Thyroid gland (tissue), 4 donors: ENCODE measurements around the gene IFITM1.

ENCODE experiments used
- CTCF ChIP-seq, 6 experiments: fragments of 200-600 bp in 3 of 6; fragments of 450-650 bp in 3 of 6; sonication (generic) in 3 of 6; IDR thresholded peaks; one replicate each; pipeline ENCODE4 v1.5.1; 2016 to 2019; ENCODE audit warnings: antibody characterized with exemption in 6 of 6, mild to moderate bottlenecking in 2 of 6, inconsistent platforms in 1 of 6, moderate library complexity in 1 of 6
- POLR2A ChIP-seq, 2 donors: fragments of 450-650 bp; IDR thresholded peaks; one replicate each; pipeline ENCODE4 v1.6.1; 2017; ENCODE audit warnings: antibody characterized with exemption in 2 of 2, mild to moderate bottlenecking in 2 of 2, moderate library complexity in 1 of 2

- TF ChIP-seq CTCF (IDR thresholded peaks at IDR 0.05) (no peak), POLR2A (IDR thresholded peaks at IDR 0.05) (no peak)
These were observed 42.0 kb downstream of the IFITM1 start for GRCh38 chr11:355581-356458.
